Gastrocnemius medialis (tissue), 4 donors: ENCODE measurements around the gene GRIN1.

Experiments used
- CTCF ChIP-seq, 5 experiments: fragments of 450-650 bp in 3 of 5; fragments of 200-600 bp in 2 of 5; sonication (generic) in 2 of 5; IDR thresholded peaks in 4 of 5; conservative IDR thresholded peaks in 1 of 5; 1 replicate in 4 of 5; 2 replicates in 1 of 5; pipeline ENCODE4 v1.5.1; 2016 to 2019; ENCODE audit warnings: antibody characterized with exemption in 5 of 5, mild to moderate bottlenecking in 3 of 5, moderate library complexity in 3 of 5
- POLR2A ChIP-seq, 2 donors: fragments of 450-650 bp; IDR thresholded peaks; one replicate each; pipeline ENCODE4 v1.6.1; 2017; ENCODE audit warnings: antibody characterized with exemption in 2 of 2, mild to moderate bottlenecking in 2 of 2, moderate library complexity in 2 of 2

GRCh38 chr9:137200311-137201204 is 61.6 kb downstream of the GRIN1 start, which contains the start of gene TPRN:
- TF ChIP-seq CTCF (IDR thresholded peaks at IDR 0.05 in 4 of 5, conservative IDR thresholded peaks at IDR 0.05 in 1 of 5) (peak in 2 of 5 experiments; percentile 6 to 22), POLR2A (IDR thresholded peaks at IDR 0.05) (peak; percentile 89 to 94)
